Fibroblast of pulmonary artery (primary cell): ENCODE results near the gene VIM.

ENCODE experiments used
- DNase-seq: peaks from one replicate; pipeline ENCODE4 v3.0.0-alpha.2; 2010; ENCODE audit warnings: low read depth
- H3K4me3 ChIP-seq: replicated peaks from 2 replicates; pipeline ENCODE4 v1.5.1; 2011; ENCODE audit warnings: low read depth, mild to moderate bottlenecking, control low read depth, low read length, moderate library complexity
- CTCF ChIP-seq: IDR thresholded peaks from 2 replicates; pipeline ENCODE4 v1.5.1; 2011; ENCODE audit warnings: mild to moderate bottlenecking, control low read depth, low read length, inconsistent platforms; ENCODE audit errors: missing control alignments

The VIM gene

DNA sequence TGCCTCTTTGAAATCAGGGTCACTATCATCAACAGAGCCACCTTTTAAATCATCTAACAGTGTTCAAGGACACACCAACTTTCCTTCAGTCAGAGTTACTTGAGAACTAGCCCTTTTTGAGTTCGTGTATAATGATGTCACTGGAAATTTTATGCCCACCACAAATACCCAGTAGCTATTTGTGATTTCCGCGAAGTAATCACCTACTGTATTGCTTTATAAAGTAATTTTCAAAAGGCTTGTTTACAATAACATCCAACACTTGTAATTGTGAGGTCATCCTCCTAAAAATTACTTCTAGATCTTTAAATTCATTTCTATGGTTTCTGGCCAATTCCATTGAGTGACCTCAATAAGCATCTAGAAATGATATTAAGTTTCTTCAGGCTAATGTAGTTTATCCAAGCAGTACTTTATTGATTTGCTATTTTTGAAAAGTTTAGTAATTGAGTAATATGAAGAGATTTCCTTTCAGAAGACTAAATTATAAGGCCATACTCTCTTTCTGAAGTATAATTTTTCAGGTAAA, 39.3 kb upstream of the VIM start:
- TF ChIP-seq CTCF, result no peak
- no peak for DNase-seq
- H3K4me3 ChIP-seq, result no peak overlapping the region

GRCh38 chr10:17190602-17191001, 37.4 kb upstream of the VIM start:
- TF ChIP-seq CTCF, result no peak
- DNase-seq, result no peak
- H3K4me3 ChIP-seq, result no peak overlapping the region

DNA sequence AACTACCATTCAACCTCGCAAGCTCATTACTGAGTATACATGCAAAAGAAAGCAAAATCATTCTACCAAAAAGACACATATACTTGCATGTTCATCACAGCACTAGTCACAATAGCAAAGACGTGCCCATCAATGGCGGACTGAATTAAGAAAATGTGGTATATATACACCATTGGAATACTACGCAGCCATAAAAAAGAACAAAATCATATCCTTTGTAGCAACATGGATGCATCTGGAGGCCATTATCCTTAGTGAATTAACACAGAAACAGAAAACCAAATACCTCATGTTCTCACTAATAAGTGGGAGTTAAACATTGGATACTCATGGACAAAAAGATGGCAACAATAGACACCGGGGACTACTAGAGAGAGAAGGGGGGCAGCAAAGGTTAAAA, 33.0 kb upstream of the VIM start:
- no peak for DNase-seq
- no peak for TF ChIP-seq CTCF

GRCh38 chr10:17196045-17196444, 32.0 kb upstream of the VIM start:
- no peak overlapping the region for H3K4me3 ChIP-seq
- TF ChIP-seq CTCF, result no peak
- DNase-seq, result no peak

More for the DNA sequence above, 33.0 kb upstream of the VIM start:
- H3K4me3 ChIP-seq, result no peak overlapping the region

- TF ChIP-seq CTCF, result no peak
- H3K4me3 ChIP-seq, result no peak overlapping the region
These were observed 31.5 kb upstream of the VIM start for GRCh38 chr10:17196573-17196972.

DNA sequence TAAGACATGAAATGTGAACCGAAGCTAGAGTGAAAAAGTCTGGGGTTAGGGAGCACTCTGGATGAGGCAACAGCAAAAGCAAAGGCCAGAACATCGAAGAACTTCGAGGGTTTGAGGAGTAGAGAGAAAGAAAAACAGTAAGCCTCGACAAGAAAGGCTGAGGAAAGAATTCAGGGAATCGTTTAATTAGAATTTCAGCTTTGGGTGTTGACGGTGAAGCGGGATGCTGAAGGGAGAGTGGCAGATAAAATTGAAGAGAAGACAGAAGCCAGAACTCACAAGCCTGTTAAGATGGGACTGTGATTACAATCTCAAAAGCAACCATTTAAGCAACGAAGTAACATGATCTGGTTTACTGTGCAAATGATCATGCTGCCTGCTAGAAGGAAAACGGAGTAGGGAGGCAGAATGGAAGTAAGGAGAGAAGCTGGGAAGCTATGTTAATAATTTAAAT, 28.7 kb upstream of the VIM start:
- TF ChIP-seq CTCF, result no peak
- peak overlapping the region; percentile 70 for H3K4me3 ChIP-seq
- DNase-seq, result peak; percentile 62

More at GRCh38 chr10:17196573-17196972, 31.5 kb upstream of the VIM start:
- no peak for DNase-seq
